Large intestine (tissue), 3 donors: ENCODE measurements around the gene TTLL5. TPM values are rescaled to one million over a fixed set of nuclear protein-coding genes. Genes with fewer than 3 reads are reported as not detected.
A peak's percentile ranks its signal among the peaks of the same experiment; 100 is the strongest.

Experiments
- DNase-seq, 2 donors: peaks; one replicate each; pipeline versions ENCODE4 v3.0.0 to v3.0.0-alpha.2; 2013
- H3K27ac ChIP-seq: one replicate; pipeline ENCODE4 v1.5.1; 2013; ENCODE audit warnings: low read length
- H3K27me3 ChIP-seq: 2 replicates; pipeline ENCODE4 v1.6.1; 2013; ENCODE audit warnings: low read length; ENCODE audit not compliant: control insufficient read depth, insufficient read depth
- H3K36me3 ChIP-seq: 2 replicates; pipeline ENCODE4 v1.6.1; 2013; ENCODE audit warnings: low read length; ENCODE audit not compliant: control insufficient read depth, insufficient read depth
- H3K4me1 ChIP-seq: one replicate; pipeline ENCODE4 v1.6.1; 2013; ENCODE audit warnings: low read length; ENCODE audit not compliant: control insufficient read depth, insufficient read depth
- H3K4me3 ChIP-seq: one replicate; pipeline ENCODE4 v1.5.1; 2013; ENCODE audit warnings: low read length
- H3K9me3 ChIP-seq: one replicate; pipeline ENCODE4 v1.6.1; 2013; ENCODE audit warnings: mild to moderate bottlenecking, low read depth, low read length, moderate library complexity; ENCODE audit not compliant: control insufficient read depth
- WGBS: methylation state at CpG from one replicate; pipeline ENCODE4 v1.1.5; 2013; ENCODE audit warnings: low lambda C conversion rate; ENCODE audit not compliant: insufficient coverage; 5-methylcytosine and 5-hydroxymethylcytosine counted together
- polyA plus RNA-seq: library from polyadenylated mRNA; unstranded; fragments of 120-200 nt; gene quantifications from one replicate; pipeline ENCODE4 v1.2.1, GENCODE V29; 2013

The TTLL5 gene
- polyA plus RNA-seq, 1 donor = 15.2 TPM

GRCh38 chr14:75989134-75989533 is 328.1 kb downstream of the TTLL5 start:
- Histone ChIP-seq H3K9me3 (no peaks in the 10 kb centered on the region), H3K4me1 (peaks cover 17% of the 10 kb centered on the region), H3K27ac (peak overlapping the region; percentile 72), H3K27me3 (no peaks in the 10 kb centered on the region), H3K36me3 (peaks cover 29% of the 10 kb centered on the region), H3K4me3 (no peak overlapping the region)
- peak; percentile 87 to 90 for DNase-seq
- no CpG with 5 or more reads among the region's 6 CpGs for WGBS

- peaks cover 19% of the 10 kb centered on the region for H3K4me1 ChIP-seq
- H3K36me3 ChIP-seq = peaks cover 32% of the 10 kb centered on the region
- no CpG with 5 or more reads among the region's 4 CpGs for WGBS
- H3K4me3 ChIP-seq = no peak overlapping the region
- DNase-seq = no peak
- no peak overlapping the region for H3K27ac ChIP-seq
- no peaks in the 10 kb centered on the region for H3K27me3 ChIP-seq
- no peaks in the 10 kb centered on the region for H3K9me3 ChIP-seq
These were observed 329.3 kb downstream of the TTLL5 start for GRCh38 chr14:75990297-75990696.

- no peak overlapping the region for H3K4me3 ChIP-seq
- peaks cover 17% of the 10 kb centered on the region for H3K4me1 ChIP-seq
- H3K27me3 ChIP-seq = no peaks in the 10 kb centered on the region
- peaks cover 43% of the 10 kb centered on the region for H3K36me3 ChIP-seq
- H3K9me3 ChIP-seq = no peaks in the 10 kb centered on the region
- H3K27ac ChIP-seq = no peak overlapping the region
- WGBS = 100% methylated on average over 1 of the region's 4 CpGs
- no peak for DNase-seq
These were observed 330.7 kb downstream of the TTLL5 start for GRCh38 chr14:75991753-75992152.

- Histone ChIP-seq H3K4me3 (no peak overlapping the region), H3K27ac (peak overlapping the region; percentile 63), H3K36me3 (peaks cover 61% of the 10 kb centered on the region), H3K27me3 (no peaks in the 10 kb centered on the region), H3K9me3 (no peaks in the 10 kb centered on the region), H3K4me1 (peaks cover 17% of the 10 kb centered on the region)
- WGBS = 20% methylated on average over 1 of the region's 1 CpG
- peak; percentile 94 to 95 for DNase-seq
These were observed 332.6 kb downstream of the TTLL5 start for GRCh38 chr14:75993567-75994041.

- Histone ChIP-seq H3K9me3 (no peaks in the 10 kb centered on the region), H3K36me3 (peaks cover 61% of the 10 kb centered on the region), H3K4me3 (no peak overlapping the region), H3K27me3 (no peaks in the 10 kb centered on the region), H3K4me1 (peaks cover 14% of the 10 kb centered on the region), H3K27ac (peak overlapping the region; percentile 35)
- DNase-seq = peak in 1 of 2 donors; percentile 43
- 79% methylated on average over 5 of the region's 17 CpGs for WGBS
These were observed 334.5 kb downstream of the TTLL5 start for GRCh38 chr14:75995372-75996041.

GRCh38 chr14:75996488-75996887 is 335.4 kb downstream of the TTLL5 start:
- Histone ChIP-seq H3K9me3 (no peaks in the 10 kb centered on the region), H3K27ac (no peak overlapping the region), H3K27me3 (no peaks in the 10 kb centered on the region), H3K4me1 (peaks cover 14% of the 10 kb centered on the region), H3K4me3 (no peak overlapping the region), H3K36me3 (peaks cover 63% of the 10 kb centered on the region)
- no peak for DNase-seq
- no CpG with 5 or more reads among the region's 1 CpG for WGBS

GRCh38 chr14:75999511-76000190 is 338.6 kb downstream of the TTLL5 start:
- WGBS = 92% methylated on average over 2 of the region's 6 CpGs
- Histone ChIP-seq H3K4me3 (no peak overlapping the region), H3K27ac (no peak overlapping the region), H3K27me3 (no peaks in the 10 kb centered on the region), H3K36me3 (peaks cover 70% of the 10 kb centered on the region), H3K9me3 (peaks cover 7% of the 10 kb centered on the region), H3K4me1 (no peaks in the 10 kb centered on the region)
- DNase-seq = no peak

- 100% methylated on average over 1 of the region's 1 CpG for WGBS
- Histone ChIP-seq H3K27ac (no peak overlapping the region), H3K4me1 (no peaks in the 10 kb centered on the region), H3K27me3 (no peaks in the 10 kb centered on the region), H3K36me3 (peaks cover 73% of the 10 kb centered on the region), H3K4me3 (no peak overlapping the region), H3K9me3 (peaks cover 9% of the 10 kb centered on the region)
- no peak for DNase-seq
These were observed 341.3 kb downstream of the TTLL5 start for GRCh38 chr14:76002383-76002782.

Other genes starting within 250 kb of the TTLL5 start
- 30.0 TPM for gene JDP2, start 233.2 kb upstream of the TTLL5 start, polyA plus RNA-seq
- gene BATF, start 138.8 kb upstream of the TTLL5 start, polyA plus RNA-seq = 0.67 TPM
- gene FLVCR2, start 82.6 kb upstream of the TTLL5 start, polyA plus RNA-seq = 11.3 TPM
- gene ERG28, start 370 bp upstream of the TTLL5 start, polyA plus RNA-seq = 21.3 TPM